HFFc6 (cell line): ENCODE data around the gene TNS4. TPM values are rescaled to one million over a fixed set of nuclear protein-coding genes. Genes with fewer than 3 reads are reported as not detected.

ENCODE experiments used
- DNase-seq: peaks from one replicate; pipeline ENCODE4 v3.0.0-alpha.2; 2018
- H3K27ac Mint-ChIP-seq: 2 replicates; pipeline ENCODE4 v1.8.0; 2020; ENCODE audit warnings: mild to moderate bottlenecking, mixed read lengths
- H3K27me3 Mint-ChIP-seq: 2 replicates; pipeline ENCODE4 v1.8.0; 2021; ENCODE audit warnings: mild to moderate bottlenecking, moderate library complexity, mixed read lengths; ENCODE audit not compliant: insufficient read depth
- H3K36me3 Mint-ChIP-seq: 2 replicates; pipeline ENCODE4 v1.8.0; 2021; ENCODE audit warnings: low read depth, mixed read lengths
- H3K4me1 Mint-ChIP-seq: 2 replicates; pipeline ENCODE4 v1.8.0; 2020; ENCODE audit warnings: low read depth, mixed read lengths
- H3K4me3 Mint-ChIP-seq: 2 replicates; pipeline ENCODE4 v1.8.0; 2020; ENCODE audit warnings: mild to moderate bottlenecking, moderate library complexity, mixed read lengths
- H3K9me3 Mint-ChIP-seq: 2 replicates; pipeline ENCODE4 v1.8.0; 2020; ENCODE audit warnings: mild to moderate bottlenecking, mixed read lengths
- CTCF ChIP-seq: fragments of 200-600 bp; sonication (generic); IDR thresholded peaks from 2 replicates; pipeline ENCODE4 v1.5.0; 2021; ENCODE audit warnings: antibody characterized with exemption, mild to moderate bottlenecking
- long read RNA-seq: library from polyadenylated mRNA; unstranded; transcript quantifications from one replicate; pipeline ENCODE4 v2.0.0, GENCODE V29; 2019
- total RNA-seq, 6 experiments: library from RNA; stranded (reverse); fragmentation: NEBNext Ultra II Directional; extraction: Animal tissue kit (Norgen Biotek cat#: 25700); gene quantifications; 2 replicates in 1 of 6; 3 replicates in 5 of 6; pipeline ENCODE4 v1.2.3, GENCODE V29; 2021

TNS4 gene
- total RNA-seq = under 1 TPM in 1 of 6 experiments, not detected in 5; 0.17 TPM
- long read RNA-seq = 0 reads

- H3K36me3 Mint-ChIP-seq = no peaks in the 10 kb centered on the region
- peaks cover 3% of the 10 kb centered on the region for H3K27me3 Mint-ChIP-seq
- H3K27ac Mint-ChIP-seq = no peak within 1 kb of the TSS
These were observed at the start of gene TNS4 for GRCh38 chr17:40501499-40501911. Gene TNS4 (minus strand): TSS chr17:40501623. CDS start chr17:40496425, 5,198 bp downstream.

GRCh38 chr17:40550608-40551007 lies 49.2 kb upstream of the TNS4 start:
- no peaks in the 10 kb centered on the region for H3K9me3 Mint-ChIP-seq
- H3K36me3 Mint-ChIP-seq = peaks cover 8% of the 10 kb centered on the region; the same call in 1 of the 2 replicates
- peaks cover 74% of the 10 kb centered on the region for H3K4me1 Mint-ChIP-seq
- no peak for TF ChIP-seq CTCF
- peak; percentile 44 for DNase-seq
- H3K27ac Mint-ChIP-seq = peak overlapping the region; percentile 100
- peak overlapping the region; percentile 88 for H3K4me3 Mint-ChIP-seq
- peaks cover 9% of the 10 kb centered on the region for H3K27me3 Mint-ChIP-seq

More at GRCh38 chr17:40501499-40501911, at the start of gene TNS4:
- DNase-seq = no peak
- no peaks in the 10 kb centered on the region for H3K9me3 Mint-ChIP-seq
- peaks cover 39% of the 10 kb centered on the region for H3K4me1 Mint-ChIP-seq
- no peak for TF ChIP-seq CTCF
- no peak within 1 kb of the TSS for H3K4me3 Mint-ChIP-seq

GRCh38 chr17:40548982-40549685 lies 47.7 kb upstream of the TNS4 start:
- Mint-ChIP-seq H3K4me3 (peak overlapping the region; percentile 66), H3K36me3 (no peaks in the 10 kb centered on the region), H3K4me1 (peaks cover 68% of the 10 kb centered on the region), H3K9me3 (no peaks in the 10 kb centered on the region), H3K27me3 (peaks cover 4% of the 10 kb centered on the region; the same call in 1 of the 2 replicates), H3K27ac (peak overlapping the region; percentile 100)
- peak; percentile 81 for DNase-seq
- no peak for TF ChIP-seq CTCF

GRCh38 chr17:40548491-40548981 lies 47.1 kb upstream of the TNS4 start:
- Mint-ChIP-seq H3K4me3 (no peak overlapping the region), H3K36me3 (no peaks in the 10 kb centered on the region), H3K27me3 (peaks cover 4% of the 10 kb centered on the region; the same call in 1 of the 2 replicates), H3K9me3 (no peaks in the 10 kb centered on the region), H3K4me1 (peaks cover 62% of the 10 kb centered on the region), H3K27ac (peak overlapping the region; percentile 100)
- no peak for TF ChIP-seq CTCF
- no peak for DNase-seq

- peaks cover 61% of the 10 kb centered on the region for H3K4me1 Mint-ChIP-seq
- H3K9me3 Mint-ChIP-seq = no peaks in the 10 kb centered on the region
- TF ChIP-seq CTCF = no peak
- no peak for DNase-seq
- peaks cover 4% of the 10 kb centered on the region for H3K27me3 Mint-ChIP-seq
- peak overlapping the region; percentile 100 for H3K27ac Mint-ChIP-seq
- no peak overlapping the region for H3K4me3 Mint-ChIP-seq
- H3K36me3 Mint-ChIP-seq = no peaks in the 10 kb centered on the region
These were observed 46.5 kb upstream of the TNS4 start for GRCh38 chr17:40547785-40548478.
